Testis (tissue), 3 donors: ENCODE measurements around the gene PTPN2. TPM values are rescaled to one million over a fixed set of nuclear protein-coding genes. Genes with fewer than 3 reads are reported as not detected.

Experiments
- DNase-seq: peaks from one replicate; pipeline ENCODE4 v3.0.0-alpha.2; 2019
- H3K27ac ChIP-seq, 2 donors: fragments of 200-600 bp; sonication (generic); one replicate each; pipeline ENCODE4 v1.5.1; 2019
- H3K27me3 ChIP-seq: fragments of 200-600 bp; sonication (generic); one replicate; pipeline ENCODE4 v1.5.1; 2019
- H3K36me3 ChIP-seq: fragments of 200-600 bp; sonication (generic); one replicate; pipeline ENCODE4 v1.5.1; 2017; ENCODE audit warnings: low read depth; ENCODE audit errors: missing control alignments
- H3K4me1 ChIP-seq: fragments of 200-600 bp; sonication (generic); one replicate; pipeline ENCODE4 v1.5.1; 2019
- H3K4me3 ChIP-seq, 2 donors: fragments of 200-600 bp; sonication (generic); one replicate each; pipeline ENCODE4 v1.5.1; 2017 to 2019
- H3K9me3 ChIP-seq: fragments of 200-600 bp; sonication (generic); one replicate; pipeline ENCODE4 v1.5.1; 2017
- CTCF ChIP-seq, 3 experiments: fragments of 450-650 bp in 2 of 3; fragments of 200-600 bp in 1 of 3; sonication (generic) in 1 of 3; IDR thresholded peaks; one replicate each; pipeline ENCODE4 v1.5.1; 2016 to 2019; ENCODE audit warnings: antibody characterized with exemption in 3 of 3, mild to moderate bottlenecking in 2 of 3, moderate library complexity in 1 of 3
- POLR2A ChIP-seq: fragments of 450-650 bp; IDR thresholded peaks from one replicate; pipeline ENCODE4 v1.6.1; 2017; ENCODE audit warnings: antibody characterized with exemption, mild to moderate bottlenecking, moderate library complexity
- WGBS, 2 donors: methylation state at CpG; one replicate each; pipeline ENCODE4 v1.1.5; 2018; 5-methylcytosine and 5-hydroxymethylcytosine counted together
- intact Hi-C: fragments of 100-400 bp; cut with DNase I; formaldehyde crosslinking; loops from one replicate; pipeline ENCODE4 v1.15.1; 2023; ENCODE audit warnings: low total_unique reads
- polyA plus RNA-seq: library from polyadenylated mRNA; stranded (reverse); fragments of 350-450 nt; fragmentation: Illumina TruSeq; extraction: RNeasy Lipid Tissue Mini Kit (QIAGEN cat#74804); gene quantifications from one replicate; pipeline ENCODE4 v1.2.3, GENCODE V29; 2014; ENCODE audit warnings: low read depth, low replicate concordance; ENCODE audit not compliant: insufficient read depth
- total RNA-seq, 2 donors: library from RNA; depleted of rRNA; stranded (reverse); fragments of >200 nt; gene quantifications; one replicate each; pipeline ENCODE4 v1.2.3, GENCODE V29; 2016

The PTPN2 gene
- total and polyA plus RNA-seq, 3 donors from 2014 or later: 24.5 to 41.5 (median 37.4) TPM

- WGBS, 2 donors: 93 to 98% methylated on average over 4 of the region's 4 CpGs
These were observed 28.1 kb downstream of the PTPN2 start for GRCh38 chr18:12855916-12856315.

GRCh38 chr18:12852566-12853315 is 31.3 kb downstream of the PTPN2 start:
- Histone ChIP-seq H3K9me3 (no peaks in the 10 kb centered on the region), H3K4me3 (no peak overlapping the region), H3K27me3 (no peaks in the 10 kb centered on the region), H3K36me3 (no peaks in the 10 kb centered on the region), H3K27ac (no peak overlapping the region), H3K4me1 (peaks cover under 1% of the 10 kb centered on the region)
- intact Hi-C loops: no loop called here
- TF ChIP-seq POLR2A (no peak), CTCF (IDR thresholded peaks at IDR 0.05) (no peak)
- 94 to 98% methylated on average over 7 of the region's 7 CpGs for WGBS, 2 donors
- DNase-seq: no peak

More at GRCh38 chr18:12855916-12856315, 28.1 kb downstream of the PTPN2 start:
- Histone ChIP-seq H3K27ac (no peak overlapping the region), H3K4me1 (peaks cover 4% of the 10 kb centered on the region), H3K4me3 (no peak overlapping the region), H3K27me3 (no peaks in the 10 kb centered on the region), H3K36me3 (no peaks in the 10 kb centered on the region), H3K9me3 (no peaks in the 10 kb centered on the region)
- intact Hi-C loops: no loop called here
- no peak for TF ChIP-seq CTCF (IDR thresholded peaks at IDR 0.05)
- no peak for TF ChIP-seq POLR2A
- no peak for DNase-seq

- Histone ChIP-seq H3K36me3 (no peaks in the 10 kb centered on the region), H3K4me3 (no peak overlapping the region), H3K27me3 (no peaks in the 10 kb centered on the region), H3K4me1 (no peaks in the 10 kb centered on the region), H3K27ac (no peak overlapping the region), H3K9me3 (no peaks in the 10 kb centered on the region)
- intact Hi-C loops: no loop called here
- DNase-seq: no peak
- 80 to 89% methylated on average over 3 of the region's 3 CpGs for WGBS, 2 donors
- no peak for TF ChIP-seq POLR2A
- TF ChIP-seq CTCF (IDR thresholded peaks at IDR 0.05): no peak
These were observed 32.3 kb downstream of the PTPN2 start for GRCh38 chr18:12851716-12852115.

- intact Hi-C loops: no loop called here
These were observed 34.5 kb downstream of the PTPN2 start for GRCh38 chr18:12849548-12849947.

More at GRCh38 chr18:12849548-12849947, 34.5 kb downstream of the PTPN2 start:
- 97 to 99% methylated on average over 2 of the region's 2 CpGs for WGBS, 2 donors
- no peak for TF ChIP-seq POLR2A
- no peak for TF ChIP-seq CTCF (IDR thresholded peaks at IDR 0.05)
- Histone ChIP-seq H3K4me3 (no peak overlapping the region), H3K9me3 (no peaks in the 10 kb centered on the region), H3K36me3 (no peaks in the 10 kb centered on the region), H3K27me3 (no peaks in the 10 kb centered on the region), H3K27ac (no peak overlapping the region), H3K4me1 (no peaks in the 10 kb centered on the region)
- DNase-seq: no peak
